Astrocyte (in vitro differentiated cells and primary cell): ENCODE results near the gene MMP8.

ENCODE experiments used
- EZH2 ChIP-seq: IDR thresholded peaks from 2 replicates; pipeline ENCODE4 v1.6.1; 2012; ENCODE audit warnings: mild to moderate bottlenecking, low read length, inconsistent platforms; ENCODE audit not compliant: insufficient read depth
- TF ChIP-seq, protein P1 (sequence below): IDR thresholded peaks from 2 replicates; pipeline ENCODE4 v1.5.1; 2011; ENCODE audit warnings: low read depth, mild to moderate bottlenecking, inconsistent platforms, low read length, moderate library complexity; ENCODE audit not compliant: insufficient read depth

DNA sequence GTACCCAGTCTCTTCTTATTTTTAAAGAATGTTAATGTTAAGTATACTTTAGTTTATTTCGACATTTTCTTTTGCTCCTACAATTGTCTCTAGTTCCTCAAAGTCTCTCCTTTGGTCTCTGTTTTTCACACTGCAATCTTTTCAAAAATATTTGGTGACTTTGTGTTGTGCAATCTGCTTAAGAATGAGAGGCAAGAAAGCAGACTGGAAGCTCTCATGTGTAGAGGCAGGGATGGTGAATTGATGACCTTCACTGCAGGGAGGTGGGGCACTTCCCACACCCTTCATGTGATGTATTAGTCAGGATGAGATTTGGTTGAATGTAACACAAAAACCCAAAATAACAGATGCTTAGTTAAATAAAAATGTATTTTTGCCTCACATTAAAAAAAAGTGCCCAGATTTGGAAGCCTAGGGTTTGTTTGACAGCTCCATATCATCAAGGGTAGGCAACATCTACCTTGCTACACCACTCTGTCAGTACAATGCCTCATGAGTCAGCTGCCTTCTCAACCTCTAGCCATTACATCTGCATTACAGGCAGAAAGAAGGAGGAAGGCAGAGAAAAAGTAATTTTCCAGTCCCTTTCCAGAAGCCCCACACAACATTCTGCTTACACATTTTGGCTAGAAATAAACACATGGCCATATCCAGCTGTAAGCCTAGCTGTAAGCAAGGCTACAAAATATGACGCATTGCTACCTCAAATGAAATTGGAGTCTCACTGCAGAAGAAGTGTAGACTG lies 15.4 kb downstream of the MMP8 start:
- TF ChIP-seq EZH2: no peak
- TF ChIP-seq, protein P1, sequence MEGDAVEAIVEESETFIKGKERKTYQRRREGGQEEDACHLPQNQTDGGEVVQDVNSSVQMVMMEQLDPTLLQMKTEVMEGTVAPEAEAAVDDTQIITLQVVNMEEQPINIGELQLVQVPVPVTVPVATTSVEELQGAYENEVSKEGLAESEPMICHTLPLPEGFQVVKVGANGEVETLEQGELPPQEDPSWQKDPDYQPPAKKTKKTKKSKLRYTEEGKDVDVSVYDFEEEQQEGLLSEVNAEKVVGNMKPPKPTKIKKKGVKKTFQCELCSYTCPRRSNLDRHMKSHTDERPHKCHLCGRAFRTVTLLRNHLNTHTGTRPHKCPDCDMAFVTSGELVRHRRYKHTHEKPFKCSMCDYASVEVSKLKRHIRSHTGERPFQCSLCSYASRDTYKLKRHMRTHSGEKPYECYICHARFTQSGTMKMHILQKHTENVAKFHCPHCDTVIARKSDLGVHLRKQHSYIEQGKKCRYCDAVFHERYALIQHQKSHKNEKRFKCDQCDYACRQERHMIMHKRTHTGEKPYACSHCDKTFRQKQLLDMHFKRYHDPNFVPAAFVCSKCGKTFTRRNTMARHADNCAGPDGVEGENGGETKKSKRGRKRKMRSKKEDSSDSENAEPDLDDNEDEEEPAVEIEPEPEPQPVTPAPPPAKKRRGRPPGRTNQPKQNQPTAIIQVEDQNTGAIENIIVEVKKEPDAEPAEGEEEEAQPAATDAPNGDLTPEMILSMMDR: no peak
